Upper lobe of right lung (tissue), 1 donor: ENCODE results near the gene PKP1. TPM values are rescaled to one million over a fixed set of nuclear protein-coding genes. Genes with fewer than 3 reads are reported as not detected.

Experiments
- ATAC-seq: fragments of 200-7000 bp; cut with Tn5 transposase; one replicate; pipeline ENCODE4 v1.9.1; 2020; ENCODE audit warnings: mild to moderate bottlenecking, moderate library complexity
- DNase-seq: peaks from one replicate; pipeline ENCODE4 v3.0.0-alpha.2; 2020
- H3K27ac ChIP-seq: fragments of 200-600 bp; one replicate; pipeline ENCODE4 v1.8.0; 2022
- H3K27me3 ChIP-seq: fragments of 200-600 bp; one replicate; pipeline ENCODE4 v1.8.0; 2022; ENCODE audit warnings: mild to moderate bottlenecking
- H3K36me3 ChIP-seq: fragments of 200-600 bp; one replicate; pipeline ENCODE4 v1.8.0; 2022
- H3K4me1 ChIP-seq: fragments of 200-600 bp; one replicate; pipeline ENCODE4 v1.8.0; 2022
- H3K4me3 ChIP-seq: fragments of 200-600 bp; one replicate; pipeline ENCODE4 v1.8.0; 2022; ENCODE audit warnings: mild to moderate bottlenecking
- H3K9me3 ChIP-seq: fragments of 200-600 bp; one replicate; pipeline ENCODE4 v1.8.0; 2022
- intact Hi-C: fragments of 100-400 bp; cut with DNase I; formaldehyde crosslinking; loops from one replicate; pipeline ENCODE4 v1.11.0; 2022
- total RNA-seq: library from RNA; stranded (reverse); fragmentation: NEBNext Ultra II Directional; extraction: Animal tissue kit (Norgen Biotek cat#: 25700); gene quantifications from one replicate; pipeline ENCODE4 v1.2.1, GENCODE V29; 2021
- TF ChIP-seq, protein P1 (sequence below): fragments of 200-600 bp; IDR thresholded peaks from one replicate; pipeline ENCODE4 v1.8.0; 2022; ENCODE audit warnings: antibody characterized with exemption
- donor health status: DM: no; HTN: yes; CAD: no; lungs with severe emphysema.

The PKP1 gene
- total RNA-seq, 1 donor from 2014 or later = 0.69 TPM

DNA sequence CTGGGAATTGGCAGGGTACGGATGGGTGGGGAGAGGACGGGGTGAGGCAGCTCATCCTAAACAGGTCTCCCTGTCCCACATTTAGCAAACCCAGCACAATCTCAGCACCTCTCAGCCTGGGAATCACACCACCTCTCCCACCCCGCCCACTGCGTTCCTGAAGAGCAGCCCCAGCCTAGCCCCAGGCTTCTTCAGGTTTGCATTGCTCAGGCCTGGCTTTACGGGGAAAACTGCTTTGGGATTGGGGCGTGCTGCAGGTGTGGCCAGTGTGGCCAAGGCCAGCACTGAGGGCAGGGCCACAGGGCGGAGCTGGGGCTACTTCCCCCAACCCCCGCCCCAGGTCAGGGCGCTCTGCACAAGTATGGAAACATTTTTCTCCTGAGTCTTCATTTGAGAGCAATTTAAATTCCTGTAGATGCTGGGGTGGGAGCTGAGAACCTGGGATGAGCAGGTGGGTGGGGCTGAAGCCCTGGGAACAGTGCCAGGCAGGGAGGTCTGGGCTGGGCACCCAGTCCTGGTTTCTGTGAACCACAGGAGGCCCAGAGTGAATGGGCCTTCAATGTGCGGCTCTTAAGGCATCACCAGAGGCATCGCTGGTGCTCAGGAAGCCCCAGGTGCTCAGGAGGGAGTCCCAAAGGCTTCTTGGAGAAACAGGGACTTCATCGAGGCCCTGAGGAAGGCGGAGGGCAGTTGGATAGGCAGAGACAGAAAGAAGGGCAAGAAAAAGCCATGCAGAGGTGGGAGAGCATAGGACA lies 70.1 kb downstream of the PKP1 start:
- no peak overlapping the region for H3K4me3 ChIP-seq
- DNase-seq = peak; percentile 42
- no peak overlapping the region for H3K27ac ChIP-seq

DNA sequence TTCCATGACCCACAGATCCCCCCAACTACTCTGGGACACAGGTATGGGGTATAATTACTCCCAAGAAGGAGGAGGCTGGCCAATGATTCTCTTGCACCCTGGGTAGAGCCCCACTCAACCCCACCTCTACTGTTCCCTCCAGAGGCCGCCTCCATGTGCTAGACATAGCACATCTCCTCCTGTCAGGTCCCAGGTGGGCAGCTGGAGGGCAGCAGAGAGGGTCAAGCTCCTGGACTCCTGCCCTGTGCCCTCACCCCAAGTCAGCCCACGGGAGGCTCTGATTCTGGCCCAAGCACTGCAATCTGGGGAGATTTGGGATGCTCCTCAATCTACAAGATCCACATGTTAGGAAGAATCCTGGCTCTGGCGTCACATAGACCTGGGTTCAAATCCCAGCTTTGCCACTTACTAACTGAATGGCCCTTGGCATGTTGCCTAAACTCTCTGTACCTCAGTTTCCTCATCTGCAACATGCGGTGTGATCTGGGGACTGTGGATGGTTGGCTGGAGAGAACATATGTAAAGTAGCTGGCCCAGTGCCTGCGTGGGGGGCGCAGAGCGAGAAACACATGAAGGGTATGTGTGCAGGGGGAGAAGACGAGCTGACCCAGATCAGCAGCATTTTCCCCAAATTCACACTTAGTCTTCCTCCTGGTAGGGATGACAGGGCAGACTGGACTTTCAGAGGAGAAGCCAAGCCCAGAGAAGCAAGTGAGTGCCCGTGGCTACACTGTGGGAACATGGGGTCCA lies 71.0 kb downstream of the PKP1 start:
- TF ChIP-seq, protein P1, sequence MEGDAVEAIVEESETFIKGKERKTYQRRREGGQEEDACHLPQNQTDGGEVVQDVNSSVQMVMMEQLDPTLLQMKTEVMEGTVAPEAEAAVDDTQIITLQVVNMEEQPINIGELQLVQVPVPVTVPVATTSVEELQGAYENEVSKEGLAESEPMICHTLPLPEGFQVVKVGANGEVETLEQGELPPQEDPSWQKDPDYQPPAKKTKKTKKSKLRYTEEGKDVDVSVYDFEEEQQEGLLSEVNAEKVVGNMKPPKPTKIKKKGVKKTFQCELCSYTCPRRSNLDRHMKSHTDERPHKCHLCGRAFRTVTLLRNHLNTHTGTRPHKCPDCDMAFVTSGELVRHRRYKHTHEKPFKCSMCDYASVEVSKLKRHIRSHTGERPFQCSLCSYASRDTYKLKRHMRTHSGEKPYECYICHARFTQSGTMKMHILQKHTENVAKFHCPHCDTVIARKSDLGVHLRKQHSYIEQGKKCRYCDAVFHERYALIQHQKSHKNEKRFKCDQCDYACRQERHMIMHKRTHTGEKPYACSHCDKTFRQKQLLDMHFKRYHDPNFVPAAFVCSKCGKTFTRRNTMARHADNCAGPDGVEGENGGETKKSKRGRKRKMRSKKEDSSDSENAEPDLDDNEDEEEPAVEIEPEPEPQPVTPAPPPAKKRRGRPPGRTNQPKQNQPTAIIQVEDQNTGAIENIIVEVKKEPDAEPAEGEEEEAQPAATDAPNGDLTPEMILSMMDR = no peak
- Histone ChIP-seq H3K36me3 (no peaks in the 10 kb centered on the region), H3K9me3 (no peaks in the 10 kb centered on the region), H3K4me3 (no peak overlapping the region), H3K4me1 (no peaks in the 10 kb centered on the region), H3K27me3 (no peaks in the 10 kb centered on the region), H3K27ac (no peak overlapping the region)
- intact Hi-C loops = no loop called here
- ATAC-seq = no peak
- peak; percentile 43 for DNase-seq

More for the DNA sequence above, 70.1 kb downstream of the PKP1 start:
- Histone ChIP-seq H3K9me3 (no peaks in the 10 kb centered on the region), H3K27me3 (no peaks in the 10 kb centered on the region), H3K36me3 (no peaks in the 10 kb centered on the region), H3K4me1 (no peaks in the 10 kb centered on the region)
- TF ChIP-seq, protein P1 = no peak
- intact Hi-C loops = no loop called here
- no peak for ATAC-seq

DNA sequence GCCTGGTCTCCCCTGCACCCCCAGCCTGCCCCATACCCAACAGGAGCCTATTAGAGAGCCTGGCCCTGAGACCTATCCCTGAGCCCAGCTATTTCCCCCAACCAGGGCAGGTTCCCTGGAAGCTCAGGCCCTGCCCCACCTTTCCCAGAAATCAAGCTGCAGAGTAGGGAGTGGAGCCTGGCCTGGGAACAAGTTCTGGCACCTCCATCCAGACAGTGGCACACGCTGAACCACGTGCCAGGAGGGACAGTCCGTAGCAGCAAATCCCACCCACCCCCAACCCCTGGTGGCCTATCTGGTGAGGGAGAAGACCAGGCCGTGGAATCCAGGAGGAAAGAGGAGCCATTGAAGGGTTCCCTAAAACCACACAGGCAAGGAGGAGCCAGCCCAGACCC lies 71.6 kb downstream of the PKP1 start:
- Histone ChIP-seq H3K9me3 (no peaks in the 10 kb centered on the region), H3K27ac (no peak overlapping the region), H3K4me3 (no peak overlapping the region), H3K36me3 (no peaks in the 10 kb centered on the region), H3K4me1 (no peaks in the 10 kb centered on the region), H3K27me3 (no peaks in the 10 kb centered on the region)
- ATAC-seq (no peak), DNase-seq (peak; percentile 58)
- intact Hi-C loops = no loop called here
- TF ChIP-seq, protein P1 = no peak

DNA sequence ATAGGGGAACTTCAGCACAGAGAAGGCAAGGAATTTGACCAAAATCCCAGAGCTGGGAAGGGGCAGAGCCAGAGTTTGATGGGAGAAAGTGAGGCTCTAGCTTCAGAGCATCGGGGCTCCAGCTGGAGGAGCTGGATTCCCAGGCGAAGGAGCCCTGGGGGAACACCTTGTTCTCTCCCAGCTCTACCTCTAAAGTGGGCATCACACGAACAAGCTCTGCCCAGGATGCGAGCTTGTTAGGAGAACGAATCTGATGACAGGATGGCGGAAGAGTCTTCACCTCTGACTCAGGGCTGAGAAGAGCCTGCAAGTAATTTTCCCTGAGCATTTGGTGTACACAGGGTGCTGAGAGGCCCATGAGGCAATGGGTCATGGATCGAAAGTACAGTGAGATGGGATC lies 72.2 kb downstream of the PKP1 start:
- TF ChIP-seq, protein P1 = no peak
- Histone ChIP-seq H3K36me3 (no peaks in the 10 kb centered on the region), H3K9me3 (no peaks in the 10 kb centered on the region), H3K4me1 (no peaks in the 10 kb centered on the region), H3K4me3 (no peak overlapping the region), H3K27ac (no peak overlapping the region), H3K27me3 (no peaks in the 10 kb centered on the region)
- ATAC-seq = no peak
- intact Hi-C loops = no loop called here
- peak; percentile 27 for DNase-seq

DNA sequence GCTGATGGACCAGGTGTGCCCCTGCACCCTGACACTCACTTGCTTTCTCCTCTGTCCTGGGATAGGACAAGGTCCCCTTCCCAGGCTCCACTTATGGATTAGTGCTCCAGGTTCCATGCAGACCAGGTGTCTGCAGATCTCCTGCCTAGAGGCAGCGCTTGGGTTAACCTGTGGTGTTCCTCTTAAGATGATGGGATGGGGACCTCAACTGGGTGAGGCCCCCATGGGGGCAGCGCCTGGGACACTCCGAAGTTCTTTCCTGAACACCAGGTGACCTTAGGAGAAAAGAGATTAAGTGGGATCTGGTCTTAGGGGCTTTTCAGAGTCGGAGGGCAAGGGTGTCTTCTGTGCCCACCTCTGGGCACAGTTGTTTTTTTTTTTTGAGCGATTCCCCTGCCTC lies 72.9 kb downstream of the PKP1 start:
- Histone ChIP-seq H3K9me3 (no peaks in the 10 kb centered on the region), H3K27ac (no peak overlapping the region), H3K4me1 (no peaks in the 10 kb centered on the region), H3K4me3 (no peak overlapping the region), H3K27me3 (no peaks in the 10 kb centered on the region), H3K36me3 (no peaks in the 10 kb centered on the region)
- peak; percentile 34 for DNase-seq
- intact Hi-C loops = no loop called here
- ATAC-seq = no peak
- TF ChIP-seq, protein P1 = no peak
